Measurements from ENCODE around the gene WDHD1.

WDHD1 gene

GRCh38 chr14:54893151-54893760 lies 133.6 kb downstream of the WDHD1 start:
- H3K27ac ChIP-seq = no peak overlapping the region
- TF ChIP-seq ZFX (IDR thresholded peaks at IDR 0.05; ENCODE audit: borderline replicate concordance) = no peak
- peak; percentile 88 for TF ChIP-seq CTCF (IDR thresholded peaks at IDR 0.05)

- no peak for TF ChIP-seq CTCF (IDR thresholded peaks at IDR 0.05)
- no peak for TF ChIP-seq ZFX (IDR thresholded peaks at IDR 0.05; ENCODE audit: borderline replicate concordance)
- no peak overlapping the region for H3K27ac ChIP-seq
Measured at GRCh38 chr14:54891471-54892245, 135.2 kb downstream of the WDHD1 start.

- no peak overlapping the region for H3K27ac ChIP-seq
- TF ChIP-seq ZFX (IDR thresholded peaks at IDR 0.05; ENCODE audit: borderline replicate concordance) (no peak), CTCF (IDR thresholded peaks at IDR 0.05) (no peak)
Measured at GRCh38 chr14:54890788-54891187, 136.1 kb downstream of the WDHD1 start.

GRCh38 chr14:54889919-54890318 lies 137.0 kb downstream of the WDHD1 start:
- TF ChIP-seq ZFX (IDR thresholded peaks at IDR 0.05; ENCODE audit: borderline replicate concordance) = no peak
- TF ChIP-seq CTCF (IDR thresholded peaks at IDR 0.05) = no peak
- no peak overlapping the region for H3K27ac ChIP-seq
